Keratinocyte (primary cell): Measurements from ENCODE around the gene CALM1. TPM values are rescaled to one million over a fixed set of nuclear protein-coding genes. Genes with fewer than 3 reads are reported as not detected.

Experiments used
- DNase-seq: peaks from one replicate; pipeline ENCODE4 v3.0.0-alpha.2; 2011; ENCODE audit warnings: low read depth, missing footprints, low spot score
- FAIRE-seq: peaks from 2 replicates; lab custom pipeline; 2011; peaks lifted over from hg19 to GRCh38; lab: Jason Lieb, UNC
- H2AFZ ChIP-seq: 2 replicates; pipeline ENCODE4 v1.6.0; 2012; ENCODE audit warnings: low read length, control low read depth, inconsistent platforms; ENCODE audit not compliant: control insufficient read depth
- H3K27ac ChIP-seq: 2 replicates; pipeline ENCODE4 v1.5.1; 2011; ENCODE audit warnings: low read length; ENCODE audit not compliant: control insufficient read depth, insufficient read depth
- H3K27me3 ChIP-seq: 3 replicates; pipeline ENCODE4 v1.6.0; 2011; ENCODE audit warnings: low read length; ENCODE audit not compliant: control insufficient read depth, insufficient read depth; ENCODE audit errors: extremely low read depth
- H3K36me3 ChIP-seq, 2 experiments: 2 replicates in 1 of 2; 3 replicates in 1 of 2; pipeline ENCODE4 v1.5.1; 2011; ENCODE audit warnings: low read length in 2 of 2, mild to moderate bottlenecking in 1 of 2; ENCODE audit not compliant: control insufficient read depth in 2 of 2, insufficient read depth in 2 of 2; ENCODE audit errors: extremely low read depth in 1 of 2
- H3K4me1 ChIP-seq: 3 replicates; pipeline ENCODE4 v1.5.1; 2011; ENCODE audit warnings: low read length; ENCODE audit not compliant: control insufficient read depth, insufficient read depth; ENCODE audit errors: extremely low read depth
- H3K4me2 ChIP-seq: 3 replicates; pipeline ENCODE4 v1.6.0; 2011; ENCODE audit warnings: low read depth, low read length; ENCODE audit not compliant: control insufficient read depth, insufficient read depth; ENCODE audit errors: extremely low read depth
- H3K4me3 ChIP-seq, 3 experiments: fragments of 200-600 bp in 1 of 3; sonication (generic) in 1 of 3; 2 replicates in 2 of 3; 3 replicates in 1 of 3; pipeline ENCODE4 v1.5.1; 2011 to 2016; ENCODE audit warnings: low read length in 3 of 3, mild to moderate bottlenecking in 3 of 3, control low read depth in 2 of 3, inconsistent platforms in 1 of 3, low read depth in 1 of 3, mixed read lengths in 1 of 3, mixed run types in 1 of 3, moderate library complexity in 1 of 3; ENCODE audit not compliant: control insufficient read depth in 2 of 3, insufficient read depth in 2 of 3; ENCODE audit errors: extremely low read depth in 1 of 3
- H3K79me2 ChIP-seq: 2 replicates; pipeline ENCODE4 v1.6.0; 2012; ENCODE audit warnings: low read length; ENCODE audit not compliant: control insufficient read depth, insufficient read depth
- H3K9ac ChIP-seq: 3 replicates; pipeline ENCODE4 v1.6.0; 2011; ENCODE audit warnings: low read length; ENCODE audit not compliant: control insufficient read depth, insufficient read depth; ENCODE audit errors: extremely low read depth
- H3K9me1 ChIP-seq: 3 replicates; pipeline ENCODE4 v1.6.0; 2011; ENCODE audit warnings: low read length; ENCODE audit not compliant: control insufficient read depth, insufficient read depth; ENCODE audit errors: extremely low read depth
- H3K9me3 ChIP-seq: 2 replicates; pipeline ENCODE4 v1.5.1; 2012; ENCODE audit warnings: low read depth, low read length; ENCODE audit not compliant: control insufficient read depth
- H4K20me1 ChIP-seq: 3 replicates; pipeline ENCODE4 v1.6.0; 2011; ENCODE audit warnings: low read length; ENCODE audit not compliant: control insufficient read depth, insufficient read depth; ENCODE audit errors: extremely low read depth
- EZH2 ChIP-seq: IDR thresholded peaks from one replicate; pipeline ENCODE4 v1.6.1; 2012; ENCODE audit warnings: inconsistent platforms, mild to moderate bottlenecking, low read length, moderate library complexity
- dilution Hi-C: fragments of 300-500 bp; cut with MboI; formaldehyde crosslinking; loops from one replicate; pipeline ENCODE4 v1.7.0; 2020; ENCODE audit warnings: low sequenced_read_pairs; ENCODE audit not compliant: extremely low pct_ligation_motif_present
- polyA plus RNA-seq, 5 experiments: library from polyadenylated mRNA; depleted of rRNA in 3 of 5; stranded (reverse) in 3 of 5; stranded (forward) in 1 of 5; unstranded in 1 of 5; fragments of >200 nt; gene quantifications; 1 replicate in 1 of 5; 2 replicates in 3 of 5; 3 replicates in 1 of 5; pipeline versions ENCODE4 v1.2.1 to v1.2.3, GENCODE V29; 2011 to 2012; ENCODE audit warnings: missing spikeins in 2 of 5, low read depth in 1 of 5, low replicate concordance in 1 of 5
- TF ChIP-seq, protein P1 (sequence below), 3 experiments: IDR thresholded peaks in 1 of 3; conservative IDR thresholded peaks in 1 of 3; optimal IDR thresholded peaks in 1 of 3; 2 replicates in 2 of 3; 3 replicates in 1 of 3; pipeline versions ENCODE3 to v1.5.1; 2011; ENCODE audit warnings: low read length in 3 of 3, mild to moderate bottlenecking in 3 of 3, moderate library complexity in 2 of 3, control low read depth in 1 of 3, inconsistent platforms in 1 of 3; ENCODE audit not compliant: insufficient read depth in 2 of 3; ENCODE audit errors: extremely low read depth in 1 of 3

Gene CALM1
- polyA plus RNA-seq, 1 donor (not counting 4 experiments of a cell fraction or from before 2014, with no cell fraction given), result 575 TPM

DNA sequence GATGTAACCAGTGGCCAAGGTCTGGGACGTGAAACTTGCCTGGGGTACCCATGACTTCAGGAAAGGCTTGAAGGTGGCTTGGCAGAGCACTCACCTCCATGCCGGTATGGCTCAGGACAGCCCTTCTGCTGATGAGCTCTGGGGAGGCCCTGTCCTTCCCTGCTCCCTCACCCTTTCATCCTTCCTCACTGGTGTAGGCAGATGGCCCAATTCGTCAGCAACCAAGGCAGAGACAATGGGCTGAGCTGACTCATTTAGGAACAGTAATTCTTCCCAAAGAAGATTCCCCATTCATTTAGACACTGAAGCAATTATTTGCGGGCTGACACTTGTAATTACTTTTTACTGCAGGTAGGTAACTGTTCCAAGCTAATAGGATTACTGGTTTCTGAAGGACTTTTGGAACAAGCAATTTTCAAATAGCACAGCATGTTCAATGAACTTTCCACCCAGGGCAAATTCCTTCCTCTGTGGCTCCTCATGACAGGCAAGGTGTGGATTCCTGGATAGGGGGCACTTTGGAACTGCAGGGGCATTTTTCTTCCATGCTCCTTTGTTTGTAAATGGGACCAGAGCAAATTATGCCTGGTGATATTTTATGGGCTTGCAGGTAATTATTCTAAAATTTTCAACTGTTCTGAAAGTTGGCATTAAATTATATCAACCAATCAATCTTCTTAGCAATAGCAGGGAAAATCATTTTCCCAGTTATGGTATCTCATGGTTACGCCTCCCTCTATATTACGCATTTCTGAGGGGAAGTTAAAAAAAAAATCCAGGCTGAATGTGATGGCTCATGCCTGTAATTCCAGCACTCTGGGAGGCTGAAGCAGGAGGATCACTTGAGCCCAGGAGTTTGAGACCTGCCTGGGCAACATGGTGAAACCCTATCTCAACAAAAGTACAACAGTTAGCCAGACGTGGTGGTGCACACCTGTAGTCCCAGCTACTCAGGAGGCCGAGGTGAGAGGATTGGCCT, 41.0 kb upstream of the CALM1 start:
- Histone ChIP-seq H2AFZ (no peak overlapping the region), H3K4me1 (peaks cover 4% of the 10 kb centered on the region), H3K9me3 (no peaks in the 10 kb centered on the region), H3K4me3 (no peak overlapping the region), H3K36me3 (no peaks in the 10 kb centered on the region), H3K79me2 (no peaks in the 10 kb centered on the region), H3K9ac (no peak overlapping the region), H4K20me1 (no peaks in the 10 kb centered on the region), H3K27me3 (no peaks in the 10 kb centered on the region), H3K4me2 (no peak overlapping the region), H3K9me1 (no peaks in the 10 kb centered on the region), H3K27ac (no peak overlapping the region)
- DNase-seq, result no peak
- dilution Hi-C loops, result no loop called here
- peak; percentile 17 for FAIRE-seq
- TF ChIP-seq EZH2, result no peak
- TF ChIP-seq, protein P1, sequence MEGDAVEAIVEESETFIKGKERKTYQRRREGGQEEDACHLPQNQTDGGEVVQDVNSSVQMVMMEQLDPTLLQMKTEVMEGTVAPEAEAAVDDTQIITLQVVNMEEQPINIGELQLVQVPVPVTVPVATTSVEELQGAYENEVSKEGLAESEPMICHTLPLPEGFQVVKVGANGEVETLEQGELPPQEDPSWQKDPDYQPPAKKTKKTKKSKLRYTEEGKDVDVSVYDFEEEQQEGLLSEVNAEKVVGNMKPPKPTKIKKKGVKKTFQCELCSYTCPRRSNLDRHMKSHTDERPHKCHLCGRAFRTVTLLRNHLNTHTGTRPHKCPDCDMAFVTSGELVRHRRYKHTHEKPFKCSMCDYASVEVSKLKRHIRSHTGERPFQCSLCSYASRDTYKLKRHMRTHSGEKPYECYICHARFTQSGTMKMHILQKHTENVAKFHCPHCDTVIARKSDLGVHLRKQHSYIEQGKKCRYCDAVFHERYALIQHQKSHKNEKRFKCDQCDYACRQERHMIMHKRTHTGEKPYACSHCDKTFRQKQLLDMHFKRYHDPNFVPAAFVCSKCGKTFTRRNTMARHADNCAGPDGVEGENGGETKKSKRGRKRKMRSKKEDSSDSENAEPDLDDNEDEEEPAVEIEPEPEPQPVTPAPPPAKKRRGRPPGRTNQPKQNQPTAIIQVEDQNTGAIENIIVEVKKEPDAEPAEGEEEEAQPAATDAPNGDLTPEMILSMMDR (optimal IDR thresholded peaks at IDR 0.05 in 1 of 3, IDR thresholded peaks at IDR 0.05 in 1 of 3, conservative IDR thresholded peaks at IDR 0.05 in 1 of 3; ENCODE audit: extremely low read depth in 1 of 3, insufficient read depth in 2 of 3, low read length in 3 of 3), result no peak

GRCh38 chr14:90356925-90357324, 39.9 kb upstream of the CALM1 start:
- H3K4me3 ChIP-seq, result no peak overlapping the region
- DNase-seq (no peak), FAIRE-seq (no peak)
- H4K20me1 ChIP-seq, result no peaks in the 10 kb centered on the region
- no peak overlapping the region for H3K9ac ChIP-seq
- H3K4me2 ChIP-seq, result no peak overlapping the region
- H3K9me3 ChIP-seq, result no peaks in the 10 kb centered on the region
- peaks cover 4% of the 10 kb centered on the region for H3K4me1 ChIP-seq
- H2AFZ ChIP-seq, result no peak overlapping the region
- no peaks in the 10 kb centered on the region for H3K36me3 ChIP-seq
- H3K27ac ChIP-seq, result no peak overlapping the region
- no peaks in the 10 kb centered on the region for H3K79me2 ChIP-seq
- H3K27me3 ChIP-seq, result no peaks in the 10 kb centered on the region
- dilution Hi-C loops, result no loop called here
- TF ChIP-seq EZH2, result no peak
- TF ChIP-seq, protein P1 (optimal IDR thresholded peaks at IDR 0.05 in 1 of 3, IDR thresholded peaks at IDR 0.05 in 1 of 3, conservative IDR thresholded peaks at IDR 0.05 in 1 of 3; ENCODE audit: extremely low read depth in 1 of 3, insufficient read depth in 2 of 3, low read length in 3 of 3), result no peak
- no peaks in the 10 kb centered on the region for H3K9me1 ChIP-seq
